HG02973 (cell line): ENCODE measurements around the gene JPH4.

Experiments used
- ATAC-seq: cut with Tn5 transposase; IDR thresholded peaks from one replicate; pipeline ENCODE4 v1.9.1; 2021; ENCODE audit warnings: moderate library complexity; ENCODE audit not compliant: unreplicated experiment

Gene JPH4

GRCh38 chr14:23580948-23581281, 2.3 kb upstream of the JPH4 start:
- no peak for ATAC-seq

GRCh38 chr14:23580152-23580926, 1.7 kb upstream of the JPH4 start:
- ATAC-seq: no peak

DNA sequence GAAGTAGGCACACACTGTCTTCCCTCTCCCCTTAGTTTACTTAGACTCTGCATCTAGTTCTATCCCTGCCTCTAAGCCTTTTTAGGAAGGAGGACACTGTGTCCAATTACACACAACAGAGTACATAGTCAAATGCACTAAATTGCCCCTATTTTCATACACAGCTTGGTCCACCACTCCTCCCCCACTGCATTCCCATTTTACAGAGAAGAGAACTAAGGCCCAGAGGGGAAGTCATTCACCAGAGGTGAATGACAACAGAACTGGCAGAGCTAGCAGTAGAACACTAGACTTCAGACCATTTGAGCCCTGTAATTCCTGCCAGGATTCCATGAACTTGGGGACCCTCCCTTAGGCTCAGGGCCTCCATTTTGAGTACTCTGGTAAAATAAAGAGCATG, 1.1 kb upstream of the JPH4 start:
- no peak for ATAC-seq

- ATAC-seq: no peak
Observed at GRCh38 chr14:23579311-23579630, 681 bp upstream of the JPH4 start.

- no peak for ATAC-seq
Observed at GRCh38 chr14:23577710-23578392, 739 bp downstream of the JPH4 start.

GRCh38 chr14:23577004-23577681, 1.4 kb downstream of the JPH4 start:
- ATAC-seq: no peak

- no peak for ATAC-seq
Observed at GRCh38 chr14:23573384-23574015, 5.1 kb downstream of the JPH4 start.

DNA sequence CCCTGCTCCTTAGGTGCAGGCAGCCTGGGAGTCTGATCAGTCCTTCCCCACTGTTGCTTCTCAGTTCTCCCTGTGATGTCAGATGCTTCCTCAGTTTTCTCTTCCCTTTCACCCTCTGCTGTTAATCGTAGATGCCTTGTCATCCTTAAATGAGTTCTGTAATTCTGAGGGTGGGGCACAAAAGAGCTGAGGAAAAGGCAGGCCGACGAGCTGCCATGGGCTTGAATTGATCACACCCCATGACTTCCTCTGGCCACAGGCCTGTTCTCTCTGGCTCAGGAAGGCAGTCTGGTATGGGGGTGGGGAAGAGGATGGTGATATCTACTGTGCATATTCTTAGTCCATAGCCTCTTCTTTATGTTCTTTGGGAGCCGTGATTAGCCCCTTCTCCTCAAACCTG, 5.8 kb downstream of the JPH4 start:
- ATAC-seq: no peak

GRCh38 chr14:23572524-23572828, 6.1 kb downstream of the JPH4 start:
- no peak for ATAC-seq

GRCh38 chr14:23571701-23572523, 6.7 kb downstream of the JPH4 start:
- no peak for ATAC-seq

DNA sequence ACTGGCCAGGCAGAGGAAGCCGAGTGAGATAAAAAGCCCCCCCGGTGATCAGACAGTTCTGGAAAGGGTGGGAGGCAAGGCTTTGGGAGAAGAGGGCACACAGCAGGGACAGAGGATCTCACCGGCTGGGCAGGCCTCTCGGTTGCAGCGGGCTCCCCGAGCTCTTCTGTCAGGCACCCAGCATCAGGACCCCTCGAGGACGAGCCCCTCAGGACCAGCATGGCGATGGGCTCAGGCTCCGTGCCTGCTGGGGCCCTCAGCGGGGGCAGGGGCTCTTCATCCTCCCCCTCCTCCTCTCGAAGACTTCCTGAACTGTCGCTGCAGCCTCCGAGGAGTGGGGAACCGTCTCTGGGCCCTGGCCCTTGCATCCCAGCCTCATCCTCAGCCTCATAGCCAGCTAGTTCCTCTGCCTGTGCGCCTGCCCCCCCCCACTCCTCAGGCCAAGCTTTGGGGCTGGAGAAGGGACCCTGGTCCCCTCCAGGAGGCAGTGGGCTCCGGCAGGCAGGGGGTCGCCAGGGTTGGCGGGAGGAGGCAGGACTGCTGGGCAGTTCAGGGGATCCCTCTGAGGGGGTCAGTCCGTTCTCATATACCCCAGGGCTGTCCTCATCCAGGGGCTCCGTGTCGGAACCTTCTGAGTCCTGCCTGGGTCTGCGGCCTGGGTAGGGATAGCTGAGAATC, 7.6 kb downstream of the JPH4 start:
- no peak for ATAC-seq

DNA sequence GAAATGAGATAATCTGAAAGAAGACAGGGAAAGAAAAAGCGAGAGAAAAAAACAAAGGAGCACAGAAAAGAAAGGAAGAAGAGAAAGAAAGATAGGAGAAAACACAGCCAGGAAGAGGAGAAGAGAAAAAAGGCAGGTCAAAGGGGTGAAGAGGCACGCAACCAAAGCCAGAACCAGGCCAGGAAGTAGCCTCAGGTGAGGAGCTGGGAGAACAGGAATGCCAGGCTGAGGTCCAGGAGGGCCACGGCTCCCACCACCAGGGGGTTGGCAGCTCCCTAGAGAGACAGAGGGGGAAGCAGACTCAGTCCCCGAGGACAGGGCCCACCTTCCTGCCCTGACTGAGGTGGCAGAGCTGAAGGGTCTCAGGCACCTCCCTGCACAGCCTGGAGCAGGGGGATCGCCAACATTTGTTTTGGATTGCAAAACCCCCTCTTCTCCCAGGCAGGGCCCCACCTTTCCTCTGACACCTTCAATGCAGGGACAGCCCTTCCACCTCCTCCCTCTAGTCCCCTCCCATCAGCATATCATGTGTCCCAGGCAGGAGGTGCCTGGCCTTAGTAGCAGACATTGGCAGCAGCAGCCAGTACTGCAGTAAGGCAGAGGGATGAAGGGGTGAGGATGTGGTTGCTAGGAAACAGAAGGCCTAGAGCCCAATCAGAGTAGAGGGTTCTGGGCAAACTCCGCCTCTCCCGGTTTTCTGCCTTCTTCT, 9.0 kb downstream of the JPH4 start:
- no peak for ATAC-seq

DNA sequence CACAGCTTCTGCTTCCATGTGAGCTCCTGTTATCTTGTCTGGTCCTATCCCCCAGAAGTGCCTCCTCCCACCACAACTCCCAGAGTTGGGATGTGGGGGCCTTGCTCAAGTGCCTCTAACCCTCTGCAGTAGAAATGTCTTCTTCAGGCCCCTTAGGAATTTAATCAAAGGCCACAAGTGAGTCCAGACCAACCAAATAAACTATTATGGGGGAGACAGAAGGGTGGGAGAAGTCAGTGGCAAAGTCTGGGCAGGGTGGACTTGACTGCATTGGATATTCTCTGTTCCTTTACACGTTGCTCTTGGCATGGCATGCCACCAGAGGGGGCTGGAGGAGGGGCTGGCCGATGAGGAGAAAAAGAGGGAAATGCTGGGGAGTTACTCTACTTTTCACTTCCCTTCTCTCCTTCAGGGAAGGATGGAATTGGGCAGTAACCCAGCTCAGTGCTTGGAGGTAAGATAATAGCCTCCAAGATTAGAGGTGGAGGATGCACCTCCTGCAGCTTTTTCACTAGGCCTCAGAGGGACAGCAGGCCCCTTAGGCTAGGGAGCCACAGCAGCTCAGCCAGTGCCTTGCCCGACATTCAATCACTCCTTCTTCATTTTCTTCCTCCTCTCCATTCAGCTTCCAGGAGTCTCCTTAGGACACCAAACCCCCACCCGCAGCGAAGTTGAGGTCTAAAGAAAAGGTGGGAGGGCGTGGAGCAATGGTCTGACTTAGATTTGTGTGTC, 9.8 kb downstream of the JPH4 start:
- no peak for ATAC-seq

- no peak for ATAC-seq
Observed at GRCh38 chr14:23568021-23568599, 10.5 kb downstream of the JPH4 start.

DNA sequence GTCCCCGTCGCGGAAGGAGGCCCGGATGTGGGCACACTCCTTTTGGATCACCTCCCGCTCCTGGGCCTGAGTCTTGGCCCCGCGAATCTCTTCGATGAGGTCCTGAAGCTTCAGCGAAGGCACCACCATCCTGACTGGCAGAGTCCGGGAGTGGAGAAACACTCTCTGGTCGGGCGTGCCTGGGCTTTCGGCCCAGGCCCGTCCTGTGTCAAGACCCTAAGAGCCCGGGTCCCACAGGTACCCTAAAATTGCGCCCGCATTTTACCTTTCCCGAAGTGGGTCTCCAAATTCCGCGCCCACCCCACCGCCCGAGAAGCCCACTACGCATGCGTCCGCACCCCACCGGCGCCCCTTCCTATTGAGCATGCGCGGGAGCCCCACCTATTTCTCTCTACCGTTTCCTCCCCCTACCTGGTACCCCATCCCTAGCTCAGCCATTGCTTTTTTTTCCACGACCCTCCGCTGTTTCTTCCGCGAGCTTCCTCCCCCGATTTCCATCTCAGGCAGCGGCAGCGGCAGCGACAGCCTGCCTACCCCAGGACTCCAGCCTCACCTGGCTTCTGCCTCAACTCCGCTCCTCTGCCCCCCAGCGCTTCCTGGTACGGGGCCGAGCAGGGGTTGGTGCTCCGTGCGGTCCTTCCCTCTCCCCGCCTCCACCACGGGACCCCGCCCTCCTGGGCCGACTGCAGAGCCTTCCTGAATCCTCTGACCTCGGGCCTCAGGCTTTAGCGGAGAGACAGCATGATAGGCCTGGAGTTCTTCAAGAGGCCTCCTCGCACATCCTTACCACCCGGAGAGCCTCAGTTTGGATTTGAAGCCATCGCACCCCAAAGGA, 11.2 kb downstream of the JPH4 start, which contains the start of gene AP1G2:
AP1G2 (minus strand) TSS at position 606 of the 835 bp plus-strand sequence; CDS start at position 129, 477 bp downstream.
- ATAC-seq: peak; percentile 75

- no peak for ATAC-seq
Observed at GRCh38 chr14:23566778-23567185, 11.8 kb downstream of the JPH4 start.

GRCh38 chr14:23566112-23566777, 12.3 kb downstream of the JPH4 start:
- ATAC-seq: no peak
